HepG2 (cell line): Measurements from ENCODE around the gene CLIP2. TPM values are rescaled to one million over a fixed set of nuclear protein-coding genes. Genes with fewer than 3 reads are reported as not detected.

ENCODE experiments used
- ATAC-seq: fragments of 200-7000 bp; cut with Tn5 transposase; 3 replicates; pipeline ENCODE4 v1.9.1; 2020; ENCODE audit warnings: mild to moderate bottlenecking, moderate library complexity
- BruUV-seq: library from RNA; stranded (reverse); fragments of 400-500 nt; replicated peaks from 2 replicates; lab custom pipeline; 2021; lab: Mats Ljungman, UMichigan
- CTCF ChIA-PET: fragments of 300-600 bp; formaldehyde crosslinking; extraction: SDS; loops from one replicate; lab custom pipeline; 2021; ENCODE audit warnings: low total read pairs, inconsistent platforms, low intra/inter-chr PET ratio; lab: Yijun Ruan, JAX
- POLR2A ChIA-PET: fragments of 350-600 bp; sonication (Branson Sonifier 250); formaldehyde crosslinking; loops from one replicate; lab custom pipeline; 2020; ENCODE audit warnings: antibody characterized with exemption, inconsistent platforms; lab: Yijun Ruan, JAX
- DNase-seq: peaks from one replicate; pipeline ENCODE4 v3.0.0-alpha.2; 2015; ENCODE audit warnings: low spot score
- FAIRE-seq: peaks from 3 replicates; lab custom pipeline; 2011; peaks lifted over from hg19 to GRCh38; lab: Jason Lieb, UNC
- H2AFZ ChIP-seq: one replicate; pipeline ENCODE4 v1.6.1; 2011; ENCODE audit warnings: low read length, inconsistent platforms
- H3K27ac ChIP-seq: fragments of 300-600 bp; 3 replicates; pipeline ENCODE4 v1.8.0; 2011; ENCODE audit warnings: mixed run types, mild to moderate bottlenecking, mixed read lengths, low read length, inconsistent platforms; ENCODE audit not compliant: insufficient read depth; ENCODE audit errors: extremely low read length
- H3K27me3 ChIP-seq, 2 experiments: fragments of 200-600 bp in 1 of 2; 2 replicates in 1 of 2; 3 replicates in 1 of 2; pipeline versions ENCODE4 v1.6.0 to v1.8.0; 2011; ENCODE audit warnings: low read length in 2 of 2, mild to moderate bottlenecking in 2 of 2, moderate library complexity in 2 of 2, inconsistent platforms in 1 of 2; ENCODE audit not compliant: insufficient read depth in 2 of 2, control insufficient read depth in 1 of 2
- H3K36me3 ChIP-seq, 2 experiments: fragments of 200-600 bp in 1 of 2; replicated peaks in 1 of 2; 2 replicates in 1 of 2; 3 replicates in 1 of 2; pipeline versions ENCODE4 v1.5.1 to v1.8.0; 2011; ENCODE audit warnings: low read length in 2 of 2, inconsistent platforms in 1 of 2; ENCODE audit not compliant: insufficient read depth in 2 of 2, control insufficient read depth in 1 of 2
- H3K4me1 ChIP-seq: 2 replicates; pipeline ENCODE4 v1.5.1; 2012; ENCODE audit warnings: low read length, inconsistent platforms; ENCODE audit not compliant: insufficient read depth
- H3K4me2 ChIP-seq: 2 replicates; pipeline ENCODE4 v1.6.0; 2011; ENCODE audit warnings: low read depth, low read length, inconsistent platforms
- H3K4me3 ChIP-seq, 3 experiments: fragments of 200-600 bp in 1 of 3; sonication (generic), shearing (Covaris generic) in 1 of 3; replicated peaks in 1 of 3; 2 replicates each; pipeline ENCODE4 v1.5.1; 2011 to 2016; ENCODE audit warnings: low read length in 3 of 3, inconsistent platforms in 2 of 3, low read depth in 2 of 3, mild to moderate bottlenecking in 2 of 3, control low read depth in 1 of 3, mixed read lengths in 1 of 3; ENCODE audit not compliant: insufficient read depth in 1 of 3
- H3K79me2 ChIP-seq: one replicate; pipeline ENCODE4 v1.6.1; 2011; ENCODE audit warnings: low read length, inconsistent platforms; ENCODE audit not compliant: insufficient read depth
- H3K9ac ChIP-seq: 2 replicates; pipeline ENCODE4 v1.6.0; 2011; ENCODE audit warnings: mild to moderate bottlenecking, low read depth, low read length, inconsistent platforms; ENCODE audit not compliant: insufficient read depth
- H3K9me3 ChIP-seq: 2 replicates; pipeline ENCODE4 v1.5.1; 2012; ENCODE audit warnings: mild to moderate bottlenecking, low read length
- H4K20me1 ChIP-seq: 2 replicates; pipeline ENCODE4 v1.6.0; 2011; ENCODE audit warnings: inconsistent platforms, mild to moderate bottlenecking, low read length, moderate library complexity; ENCODE audit not compliant: insufficient read depth
- AGO1 ChIP-seq: fragments of 200-400 bp; formaldehyde crosslinking; IDR thresholded peaks from 2 replicates; pipeline ENCODE4 v1.6.1; 2017; ENCODE audit warnings: mild to moderate bottlenecking, low read depth, low read length, moderate library complexity; ENCODE audit not compliant: poor library complexity, severe bottlenecking
- FOXK1 ChIP-seq: sonication (generic); formaldehyde crosslinking; IDR thresholded peaks from 2 replicates; pipeline ENCODE4 v1.4.0; 2020; ENCODE audit warnings: low read depth, missing genetic modification reagents, borderline replicate concordance
- KDM5A ChIP-seq: fragments of 200-600 bp; sonication (generic); IDR thresholded peaks from 2 replicates; pipeline ENCODE4 v1.7.0; 2018; ENCODE audit warnings: antibody characterized with exemption, mild to moderate bottlenecking, low read length, borderline replicate concordance
- MXI1 ChIP-seq: IDR thresholded peaks from 3 replicates; pipeline ENCODE4 v1.6.1; 2012; ENCODE audit warnings: low read depth, low read length, inconsistent platforms, borderline replicate concordance
- NCOA5 ChIP-seq: sonication (generic); formaldehyde crosslinking; IDR thresholded peaks from 2 replicates; pipeline ENCODE4 v1.4.0; 2020; ENCODE audit warnings: missing genetic modification reagents
- PRDM4 ChIP-seq: sonication (generic); formaldehyde crosslinking; IDR thresholded peaks from 2 replicates; pipeline ENCODE4 v1.9.0; 2021; ENCODE audit warnings: missing genetic modification reagents, borderline replicate concordance
- UBTF ChIP-seq: sonication (generic); formaldehyde crosslinking; IDR thresholded peaks from 2 replicates; pipeline ENCODE4 v1.4.0; 2020; ENCODE audit warnings: mild to moderate bottlenecking, missing genetic modification reagents
- ZNF232 ChIP-seq: sonication (generic); formaldehyde crosslinking; IDR thresholded peaks from 2 replicates; pipeline ENCODE4 v1.4.0; 2020; ENCODE audit warnings: missing genetic modification reagents, borderline replicate concordance
- ZNF768 ChIP-seq: sonication (generic); formaldehyde crosslinking; IDR thresholded peaks from 2 replicates; pipeline ENCODE4 v1.4.0; 2020; ENCODE audit warnings: missing genetic modification reagents
- WGBS: methylation state at CpG from one replicate; pipeline ENCODE4 v1.1.6; 2017; ENCODE audit warnings: low lambda C conversion rate; 5-methylcytosine and 5-hydroxymethylcytosine counted together
- in situ Hi-C: cut with HindIII; loops from 2 replicates; pipeline ENCODE4 v1.10.0; 2017; ENCODE audit warnings: low pct_unique_long_range_greater_than_20kb; ENCODE audit not compliant: extremely low pct_ligation_motif_present
- intact Hi-C: fragments of 100-400 bp; cut with micrococcal nuclease; formaldehyde crosslinking; loops from one replicate; pipeline ENCODE4 v1.10.0; 2022; ENCODE audit not compliant: unreplicated experiment
- polyA plus RNA-seq, 8 experiments: library from polyadenylated mRNA; depleted of rRNA in 3 of 8; stranded (reverse) in 7 of 8; unstranded in 1 of 8; fragments of >200 nt; fragmentation: Illumina TruSeq in 4 of 8; extraction: Trizol in 4 of 8; gene quantifications; 2 replicates each; pipeline versions ENCODE4 v1.2.1 to v1.2.3, GENCODE V29; 2011 to 2016; ENCODE audit warnings: low read depth in 4 of 8, missing spikeins in 1 of 8, mixed read lengths in 1 of 8; ENCODE audit not compliant: insufficient read depth in 1 of 8
- total RNA-seq, 5 experiments: library from RNA; depleted of rRNA; stranded (reverse); fragments of >200 nt; fragmentation: Illumina TruSeq; extraction: Trizol; gene quantifications; 2 replicates each; pipeline ENCODE4 v1.2.3, GENCODE V29; 2016; ENCODE audit warnings: low read depth in 1 of 5

CLIP2 gene
- total and polyA plus RNA-seq, 2 of the 13 experiments (the other 11 are each of a cell fraction or from before 2014, with no cell fraction given), result 6.5 to 17.4 TPM

- intact Hi-C loops, result no loop called here
- CTCF ChIA-PET, result no interaction called here
Observed at GRCh38 chr7:74373536-74373935, 84.3 kb downstream of the CLIP2 start.

More at GRCh38 chr7:74373536-74373935, 84.3 kb downstream of the CLIP2 start:
- WGBS, result 92% methylated on average over 3 of the region's 3 CpGs
- in situ Hi-C loops, result no loop called here
- H3K79me2 ChIP-seq, result no peaks in the 10 kb centered on the region
- TF ChIP-seq MXI1 (no peak), ZNF232 (CRISPR knock-in tag) (no peak), FOXK1 (no peak), ZNF768 (CRISPR knock-in tag) (no peak), NCOA5 (CRISPR knock-in tag) (no peak), PRDM4 (no peak), AGO1 (no peak), UBTF (CRISPR knock-in tag) (no peak), KDM5A (no peak)
- TF ChIP-seq, all 625 proteins: peak for 0
- no peak for FAIRE-seq
- POLR2A ChIA-PET, result no interaction called here
- H3K9ac ChIP-seq, result no peak overlapping the region
- H3K9me3 ChIP-seq, result no peaks in the 10 kb centered on the region
- no peaks in the 10 kb centered on the region for H4K20me1 ChIP-seq
- H2AFZ ChIP-seq, result no peak overlapping the region
- no TSS peak for BruUV-seq
- H3K36me3 ChIP-seq, result peaks cover 4 to 17% of the 10 kb centered on the region in 2 experiments; a peak in 3 of 5 replicates
- no peak for ATAC-seq
- DNase-seq, result no peak
- no peak overlapping the region for H3K4me2 ChIP-seq
- H3K27me3 ChIP-seq, result no peaks in the 10 kb centered on the region
- no peaks in the 10 kb centered on the region for H3K4me1 ChIP-seq
- H3K4me3 ChIP-seq, result no peak overlapping the region
- no peak overlapping the region for H3K27ac ChIP-seq
